Left ventricle myocardium superior (tissue), 1 donor: Measurements from ENCODE around the gene PSAPL1. TPM values are rescaled to one million over a fixed set of nuclear protein-coding genes. Genes with fewer than 3 reads are reported as not detected.

Experiments
- ATAC-seq: fragments of 200-7000 bp; cut with Tn5 transposase; one replicate; pipeline ENCODE4 v1.9.1; 2020; ENCODE audit warnings: mild to moderate bottlenecking, moderate library complexity
- DNase-seq: peaks from one replicate; pipeline ENCODE4 v3.0.0-alpha.2; 2020
- intact Hi-C: fragments of 100-400 bp; cut with micrococcal nuclease; formaldehyde crosslinking; loops from one replicate; pipeline ENCODE4 v1.11.0; 2022
- total RNA-seq: library from RNA; stranded (reverse); fragmentation: NEBNext Ultra II Directional; extraction: Animal tissue kit (Norgen Biotek cat#: 25700); gene quantifications from one replicate; pipeline ENCODE4 v1.2.1, GENCODE V29; 2021
- donor health status: DM: no; HTN: yes; CAD: no; lungs with severe emphysema.

PSAPL1 gene
- total RNA-seq, 1 donor from 2014 or later: not detected

DNA sequence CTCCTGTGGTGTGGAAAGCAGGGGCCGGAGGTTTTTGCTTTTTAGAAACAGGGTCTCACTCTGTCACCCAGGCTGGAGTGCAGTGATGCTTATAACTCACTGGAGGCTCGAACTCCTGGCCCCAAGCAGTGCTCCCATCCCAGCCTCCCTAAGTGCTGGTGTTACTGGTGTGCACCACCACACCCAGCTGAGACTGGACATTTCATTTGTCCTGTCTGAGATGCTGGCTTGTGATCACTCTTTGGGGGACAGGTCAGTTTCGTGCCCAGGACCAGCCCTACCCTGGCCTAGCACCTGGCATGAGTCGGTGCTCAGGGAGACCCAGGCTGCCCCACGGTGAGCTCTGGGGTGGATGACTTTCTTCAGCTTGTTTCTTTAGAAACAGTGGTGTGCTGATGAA is 11.3 kb downstream of the PSAPL1 start:
- intact Hi-C loops: no loop called here
- ATAC-seq (no peak), DNase-seq (no peak)

DNA sequence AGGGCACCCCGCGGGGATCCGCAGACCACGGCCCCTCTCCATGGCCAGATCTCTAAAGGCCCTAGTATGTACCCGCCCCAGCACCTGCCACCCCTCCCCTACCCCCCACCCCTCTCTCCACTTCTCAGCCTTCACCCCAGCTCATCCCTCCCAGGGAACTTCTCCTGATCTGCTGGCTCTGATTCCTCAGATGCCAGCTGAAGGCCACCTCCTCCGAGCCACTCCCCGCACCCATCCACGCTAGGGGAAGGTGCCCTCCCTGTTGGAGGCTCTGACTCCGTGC is 11.9 kb downstream of the PSAPL1 start:
- no peak for DNase-seq
- intact Hi-C loops: no loop called here
- ATAC-seq: no peak

DNA sequence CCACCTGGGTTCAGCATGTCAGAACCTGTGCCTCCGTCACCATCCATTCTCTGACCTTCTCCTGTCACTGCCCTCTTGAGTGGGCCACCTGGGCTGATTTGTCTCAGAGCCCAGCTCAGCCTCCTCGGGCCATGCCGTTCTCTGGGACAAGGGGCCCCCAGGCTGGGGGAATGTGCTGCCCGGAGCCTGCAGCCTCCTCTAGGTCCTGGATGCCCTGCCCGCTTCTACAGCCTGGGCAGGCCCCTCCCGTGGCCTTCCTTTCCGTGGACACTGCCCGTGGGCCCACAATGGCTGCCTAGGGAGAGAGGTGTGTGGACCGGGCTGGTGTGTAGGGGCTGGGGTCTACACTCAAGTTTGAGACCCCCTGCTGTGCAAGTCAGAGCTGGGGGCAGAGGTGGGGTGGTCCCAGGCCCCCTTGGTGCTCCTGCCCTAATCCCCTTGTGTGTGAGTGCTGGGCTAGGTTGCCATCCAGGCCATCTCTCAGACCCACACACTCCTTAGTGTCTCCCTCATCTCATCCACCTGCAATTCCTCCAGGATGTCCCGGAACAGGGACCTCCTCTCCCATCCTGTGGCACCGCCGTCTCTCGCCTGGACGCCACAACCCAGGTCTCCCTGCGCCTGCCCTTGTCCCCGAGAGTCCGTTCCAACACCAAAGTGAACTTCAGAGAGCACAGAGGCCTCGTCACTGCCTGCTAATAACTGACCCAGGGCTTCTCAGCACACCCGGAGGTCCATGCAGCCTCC is 12.4 kb downstream of the PSAPL1 start:
- ATAC-seq (no peak), DNase-seq (no peak)
- intact Hi-C loops: no loop called here

DNA sequence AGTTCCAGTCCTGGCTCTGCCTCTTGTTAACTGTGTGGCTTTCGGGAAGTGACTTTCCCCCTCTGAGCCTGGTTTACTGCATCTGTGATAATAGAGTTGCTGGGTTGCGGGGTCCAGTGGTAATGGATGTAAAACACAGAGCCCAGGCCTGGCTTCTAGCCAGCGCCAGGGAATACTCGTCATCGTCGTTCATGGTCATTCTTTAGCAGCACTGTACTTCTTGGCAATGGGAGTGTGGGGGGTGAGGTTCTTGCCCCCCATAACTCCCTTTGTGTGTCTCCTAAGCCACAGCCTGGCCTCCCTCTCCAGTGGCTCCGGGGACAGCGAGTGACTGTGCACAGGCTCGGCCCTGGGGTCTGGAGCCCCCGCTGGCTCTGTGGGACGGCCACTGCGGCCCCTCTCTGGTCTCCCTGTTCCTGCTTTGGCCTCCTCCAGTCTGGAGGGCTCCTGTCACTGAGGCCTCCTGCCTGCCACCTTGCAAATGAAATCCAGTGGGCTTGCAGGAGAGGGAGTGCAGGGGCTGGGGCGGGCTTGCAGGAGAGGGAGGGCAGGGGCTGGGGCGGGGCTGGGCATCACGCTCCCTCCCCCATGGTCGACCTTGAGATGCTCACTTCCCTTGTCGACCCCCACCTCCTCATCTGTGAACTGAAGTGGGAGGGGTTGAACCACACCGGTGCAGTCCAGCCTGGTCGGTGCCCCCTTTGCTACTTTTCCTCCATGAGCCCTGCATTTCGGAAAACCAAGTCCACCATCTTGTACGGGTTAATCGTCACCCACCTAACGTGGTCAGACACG is 13.2 kb downstream of the PSAPL1 start:
- intact Hi-C loops: no loop called here
- DNase-seq (no peak), ATAC-seq (no peak)

DNA sequence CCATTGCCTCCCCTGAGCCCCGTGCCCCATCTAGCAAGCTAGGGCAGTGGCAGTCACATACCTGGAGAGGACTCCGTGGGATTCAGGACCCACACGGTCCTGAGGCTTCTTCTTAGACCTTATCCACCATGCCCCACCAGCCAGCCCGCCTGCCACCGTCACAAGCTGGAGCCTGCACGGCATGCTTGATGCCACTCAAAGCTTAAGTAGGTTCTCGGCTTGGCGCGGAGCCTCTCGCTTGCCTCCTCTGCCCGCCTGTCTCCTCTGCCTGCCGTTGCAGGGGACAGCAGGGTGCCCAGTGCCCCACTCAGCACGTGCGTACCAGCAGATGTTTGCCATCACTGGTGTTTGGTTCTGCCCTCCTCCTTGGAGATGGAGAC is 14.1 kb downstream of the PSAPL1 start:
- intact Hi-C loops: no loop called here
- DNase-seq (no peak), ATAC-seq (no peak)

DNA sequence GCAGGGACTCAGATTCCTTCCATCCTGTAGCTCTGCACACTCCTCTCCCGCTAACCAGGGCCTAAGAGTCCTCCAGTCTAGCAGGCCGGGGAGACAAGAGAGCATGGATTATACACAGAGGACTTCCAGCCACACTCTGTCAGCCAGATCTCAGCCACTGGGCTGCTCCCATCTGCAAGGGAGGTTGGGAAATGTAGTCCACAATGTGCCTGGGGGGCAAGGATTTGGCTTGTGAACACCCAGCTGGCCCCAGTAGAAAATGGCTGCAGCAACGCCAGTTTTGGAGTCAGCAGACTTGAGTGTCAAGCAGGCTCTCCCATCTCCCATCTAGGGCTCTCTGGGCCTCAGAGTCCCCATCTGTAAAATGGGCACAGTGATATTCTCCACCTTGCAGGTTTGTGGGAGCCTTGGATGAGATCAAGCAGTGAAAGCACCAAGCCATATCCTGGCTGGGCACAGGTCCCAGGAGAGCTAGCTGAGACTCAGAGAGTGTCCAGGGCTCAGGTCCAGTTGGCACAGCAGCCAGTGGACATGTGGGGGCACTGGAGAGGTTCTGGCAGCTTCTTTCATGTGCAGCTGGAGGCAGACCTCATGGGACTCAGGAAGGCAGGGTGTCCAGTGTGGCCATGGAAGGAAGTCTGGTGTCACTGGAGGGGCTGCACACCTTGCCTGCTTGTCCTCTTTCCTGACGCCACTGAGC is 14.6 kb downstream of the PSAPL1 start:
- ATAC-seq (no peak), DNase-seq (no peak)
- intact Hi-C loops: no loop called here

DNA sequence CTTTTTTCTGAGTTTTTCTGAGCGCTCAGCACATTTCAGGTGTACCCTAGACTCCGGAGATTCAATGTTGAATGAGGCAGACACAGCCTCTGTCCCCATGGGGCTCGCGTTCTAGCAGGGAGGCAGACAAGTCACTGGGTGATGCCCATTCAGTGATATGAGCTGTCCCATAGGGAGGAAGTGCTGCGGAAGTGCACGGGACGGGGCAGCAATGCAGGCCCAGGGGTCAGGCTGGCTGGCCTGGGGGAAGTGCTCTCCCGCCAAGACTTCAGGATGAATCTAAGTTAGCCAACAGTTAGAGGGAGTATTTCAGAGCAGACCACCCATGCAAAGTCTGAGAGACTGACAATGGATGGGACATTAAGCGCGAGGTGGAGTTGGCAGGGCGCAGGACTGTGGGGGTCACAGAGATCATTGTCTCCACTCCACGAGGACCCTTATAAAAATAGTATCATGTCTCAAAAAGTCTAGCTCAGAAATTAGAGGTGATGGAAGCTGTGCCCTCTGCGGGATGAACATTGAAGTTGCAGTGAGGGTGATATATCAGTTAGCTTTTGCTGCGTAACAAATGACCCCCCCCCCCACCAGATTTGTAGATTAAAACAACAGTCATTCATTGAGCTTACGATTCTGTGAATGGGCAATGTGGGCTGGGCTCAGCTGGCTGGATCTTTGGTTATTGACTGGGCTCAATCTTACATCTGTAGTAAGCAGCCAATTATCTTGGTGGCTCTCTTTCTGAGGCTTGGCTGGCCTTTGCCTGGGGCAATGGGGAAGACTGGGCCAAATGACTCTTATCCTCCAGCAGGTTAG is 16.4 kb downstream of the PSAPL1 start:
- no peak for DNase-seq
- no peak for ATAC-seq
- intact Hi-C loops: no loop called here

DNA sequence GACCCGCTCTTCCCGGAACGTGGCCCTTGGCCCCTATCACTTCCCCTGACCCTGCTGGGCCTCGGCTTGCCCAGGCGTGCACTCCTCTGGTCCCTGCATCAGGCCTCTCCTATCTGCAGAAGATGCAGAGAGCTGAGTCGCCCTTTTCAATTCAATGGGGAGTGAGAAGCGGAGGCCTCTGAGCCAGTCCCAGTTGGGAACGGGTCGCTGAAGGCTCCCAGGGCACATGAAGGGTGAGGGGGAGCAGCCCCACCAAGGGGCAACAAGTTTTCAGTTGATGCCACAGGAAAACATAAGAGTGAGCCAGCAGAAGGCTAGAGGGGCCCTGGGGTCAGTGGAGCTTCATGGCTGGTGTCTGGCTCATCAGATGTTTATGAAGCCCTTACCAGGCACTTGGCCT is 17.1 kb downstream of the PSAPL1 start:
- DNase-seq (no peak), ATAC-seq (no peak)
- intact Hi-C loops: no loop called here

DNA sequence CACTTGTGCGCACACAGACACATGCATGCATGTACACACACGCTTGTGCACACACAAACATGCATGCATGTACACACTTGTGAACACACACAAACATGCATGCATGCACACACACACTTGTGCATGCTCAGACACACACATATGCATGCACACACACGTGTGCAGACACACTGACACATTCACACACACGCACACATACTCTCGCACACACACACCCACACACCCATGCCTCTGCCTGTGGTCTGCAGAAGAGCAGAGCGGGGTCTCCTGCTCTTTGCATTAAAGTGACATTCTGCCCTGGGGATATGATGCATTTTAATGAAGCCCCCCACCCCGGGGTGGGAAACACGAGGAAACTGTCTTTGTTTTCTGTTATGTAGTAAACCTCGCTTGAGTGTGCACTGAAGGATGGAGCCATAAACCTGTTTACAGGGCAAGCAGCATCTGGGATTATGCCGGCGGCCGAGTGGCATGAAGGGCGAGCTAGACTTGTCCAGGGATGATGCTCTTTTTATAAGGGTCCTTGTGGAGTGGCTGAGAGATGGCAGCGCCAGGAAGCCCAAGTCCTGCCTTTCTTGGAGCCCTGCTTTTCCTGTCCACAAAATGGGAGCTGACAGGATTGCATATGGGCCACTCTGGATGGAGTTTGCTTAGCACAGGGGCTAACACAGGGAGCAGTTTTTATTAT is 17.8 kb downstream of the PSAPL1 start:
- intact Hi-C loops: no loop called here
- DNase-seq (no peak), ATAC-seq (no peak)

DNA sequence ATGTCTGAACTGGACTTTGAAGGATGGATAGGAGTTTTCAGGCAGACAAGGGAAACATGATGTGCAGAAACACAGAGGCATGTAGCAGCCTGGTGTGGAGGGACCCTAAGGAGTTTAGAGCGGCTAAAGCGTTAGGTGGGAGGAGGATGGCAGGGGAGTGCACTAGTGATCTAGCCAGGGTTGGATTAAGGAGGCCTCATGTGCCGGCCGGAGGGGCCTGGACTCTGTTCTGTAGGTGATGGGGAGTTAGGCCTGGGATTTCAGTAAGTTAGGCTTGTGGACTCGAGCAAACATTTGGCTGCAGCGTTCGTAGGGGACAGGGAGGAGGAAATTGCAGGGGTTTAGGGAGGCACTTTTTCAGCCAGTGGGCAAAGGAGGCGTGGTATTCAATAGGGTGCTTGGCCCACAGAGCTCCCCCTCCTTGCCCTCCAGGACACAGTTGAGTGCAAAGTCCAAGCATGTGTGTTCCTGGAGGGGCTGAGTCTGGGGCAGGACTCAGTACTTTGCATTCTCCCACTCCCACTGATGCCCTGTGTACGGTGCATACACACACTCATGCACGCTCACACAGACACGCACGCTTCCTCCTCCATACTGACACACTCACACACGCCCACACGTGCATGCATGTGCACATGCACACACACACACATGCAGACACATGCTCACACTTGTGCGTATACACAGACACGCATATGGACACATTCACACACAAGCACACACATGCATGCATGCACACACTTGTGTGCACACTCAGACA is 18.6 kb downstream of the PSAPL1 start:
- DNase-seq (no peak), ATAC-seq (no peak)
- intact Hi-C loops: no loop called here

DNA sequence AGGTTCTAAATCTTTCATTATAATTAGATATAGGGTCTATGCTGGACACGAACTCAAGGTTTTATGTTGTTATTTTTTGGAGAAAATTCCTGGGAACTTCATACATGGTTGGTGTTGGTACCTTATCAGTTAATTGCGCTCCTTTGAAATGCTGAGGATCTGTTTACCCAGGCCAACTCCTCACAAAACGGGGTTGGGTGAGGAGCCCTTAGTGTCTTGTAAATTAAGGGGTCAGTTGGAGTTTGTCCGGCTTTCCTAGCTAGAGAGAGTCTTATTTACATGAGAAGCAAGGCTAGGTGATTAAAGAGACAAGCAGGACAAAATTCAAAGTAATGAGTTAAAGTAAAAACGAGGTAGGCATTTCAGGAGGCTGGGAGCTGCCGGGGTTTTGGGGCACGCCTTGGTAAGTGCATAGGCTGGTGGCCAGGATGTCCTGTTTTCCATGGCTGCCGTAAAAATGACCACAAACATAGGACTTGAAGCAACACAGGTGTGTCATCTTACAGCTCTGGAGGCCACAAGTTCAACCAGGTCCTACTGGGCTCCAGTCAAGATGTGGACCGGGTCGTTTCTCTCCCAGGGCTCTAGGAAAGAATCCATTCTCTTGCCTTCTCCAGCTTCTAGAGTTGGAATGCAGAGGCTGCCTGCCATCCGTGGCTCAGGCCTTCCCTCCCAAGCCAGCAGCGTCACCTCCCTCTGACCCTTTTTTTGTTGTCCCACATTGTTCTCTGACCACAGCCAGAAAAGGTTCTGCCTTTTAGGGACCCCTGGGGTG is 19.8 kb downstream of the PSAPL1 start:
- DNase-seq: no peak
- no peak for ATAC-seq
- intact Hi-C loops: no loop called here

DNA sequence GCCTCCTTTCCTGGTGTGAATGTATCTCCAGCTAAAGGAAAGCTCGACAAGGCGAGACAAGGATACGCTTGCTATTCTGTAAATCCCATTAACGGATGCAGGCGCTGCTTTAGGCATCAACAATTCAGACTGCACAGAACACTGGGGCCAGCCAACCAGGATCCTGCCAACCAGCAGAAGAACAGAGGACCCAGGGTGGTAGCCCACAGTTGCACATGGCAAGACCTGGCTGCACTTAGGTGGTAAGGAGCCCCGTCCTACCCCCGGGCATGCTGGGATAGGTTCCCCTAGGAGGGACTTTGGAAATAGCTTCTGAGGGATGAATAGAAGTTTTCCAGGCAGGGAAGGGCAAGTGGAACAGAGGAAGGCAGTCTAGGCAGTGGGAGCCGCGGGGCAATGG is 20.7 kb downstream of the PSAPL1 start:
- DNase-seq (peak; percentile 10), ATAC-seq (no peak)
- intact Hi-C loops: no loop called here

DNA sequence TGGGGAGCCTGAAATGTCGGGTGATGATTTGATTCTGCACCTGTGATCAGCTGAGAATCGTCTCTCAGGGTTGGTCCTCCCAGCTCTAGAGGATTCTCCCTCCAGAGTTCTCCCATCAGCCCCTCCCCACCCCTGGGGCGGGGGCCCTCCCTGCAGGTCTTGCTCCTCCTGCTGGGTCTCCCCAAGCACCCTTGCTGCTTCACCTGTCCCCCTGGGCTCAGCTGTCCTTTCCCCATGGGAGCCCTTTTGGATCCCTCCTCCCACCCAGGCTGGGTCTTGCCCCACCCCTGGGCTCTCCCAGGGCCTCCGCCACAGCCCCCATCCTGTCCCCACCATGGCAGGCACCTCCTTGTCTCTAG is 22.2 kb downstream of the PSAPL1 start:
- no peak for DNase-seq
- no peak for ATAC-seq

DNA sequence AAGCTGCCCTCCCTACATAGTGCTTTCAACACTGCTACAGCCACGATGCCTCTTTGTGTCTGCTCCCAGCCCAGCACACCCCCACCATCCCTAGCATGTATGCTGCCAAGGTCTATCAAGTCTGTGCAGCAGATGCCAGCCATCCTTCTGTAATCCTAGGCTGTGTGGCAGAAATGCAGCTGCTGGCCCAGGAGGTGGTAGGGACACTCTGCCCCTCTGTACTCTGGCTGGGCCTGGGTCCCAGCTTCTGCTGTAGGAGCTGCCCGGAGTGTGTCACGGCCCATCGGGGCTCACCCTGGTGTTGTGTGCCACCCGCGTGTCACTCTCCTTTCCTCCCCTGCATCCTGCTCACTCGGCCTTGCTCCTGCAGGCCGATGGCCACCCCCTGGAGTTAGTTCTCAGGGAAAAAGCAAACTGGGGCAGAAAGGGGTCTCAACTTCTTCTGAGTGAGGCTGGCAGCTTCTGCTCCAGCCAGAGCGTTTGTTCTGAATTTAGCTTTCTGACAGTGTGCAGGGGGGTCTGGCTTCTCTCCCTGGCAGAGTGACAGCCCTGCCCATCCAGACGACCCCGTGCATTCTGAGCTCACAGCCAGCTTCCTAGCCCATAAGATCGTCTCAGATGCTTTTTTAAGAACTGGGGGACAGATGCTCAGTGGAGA is 22.7 kb downstream of the PSAPL1 start:
- no peak for DNase-seq
- intact Hi-C loops: no loop called here
- ATAC-seq: peak; percentile 55

More for the DNA sequence above, 22.2 kb downstream of the PSAPL1 start:
- intact Hi-C loops: no loop called here

DNA sequence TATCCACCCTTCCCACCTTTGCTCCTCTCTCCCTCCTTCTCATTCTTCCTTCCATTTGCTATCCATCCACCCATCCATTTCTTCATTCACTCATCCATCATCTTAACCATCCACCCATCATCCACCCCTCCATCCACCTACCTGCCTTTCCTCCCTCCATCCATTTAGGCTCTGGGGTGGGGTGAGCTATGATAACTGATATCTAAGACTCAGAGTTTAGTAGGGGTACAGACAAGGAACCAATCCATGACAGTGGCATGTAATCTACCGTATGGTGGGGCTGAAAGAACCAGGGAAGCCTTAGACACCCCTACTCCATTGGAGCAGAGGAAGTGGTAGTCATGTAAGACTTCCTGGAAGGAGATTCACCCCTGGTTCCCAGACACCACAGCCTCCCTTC is 23.2 kb downstream of the PSAPL1 start:
- DNase-seq (no peak), ATAC-seq (no peak)
- intact Hi-C loops: no loop called here

DNA sequence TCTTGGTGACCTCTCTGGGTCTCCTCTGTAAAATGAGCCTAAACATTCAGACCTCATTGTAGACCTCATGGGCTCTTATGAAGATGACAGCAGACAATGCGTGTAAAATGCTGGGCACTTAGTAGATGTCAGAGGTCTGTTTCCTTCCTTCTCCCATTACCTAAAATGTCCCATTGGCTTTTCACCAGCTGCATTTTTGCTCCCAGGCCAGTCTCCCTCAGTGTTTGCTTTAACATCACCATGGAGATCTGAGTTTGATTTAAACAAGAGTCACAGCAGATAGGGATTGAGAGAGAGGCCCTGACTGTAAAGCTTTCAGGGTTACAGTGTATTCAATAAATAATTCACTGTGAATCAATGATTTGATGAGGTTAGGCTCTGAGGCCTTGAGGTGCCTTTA is 24.3 kb downstream of the PSAPL1 start:
- ATAC-seq: no peak
- intact Hi-C loops: no loop called here
- no peak for DNase-seq

DNA sequence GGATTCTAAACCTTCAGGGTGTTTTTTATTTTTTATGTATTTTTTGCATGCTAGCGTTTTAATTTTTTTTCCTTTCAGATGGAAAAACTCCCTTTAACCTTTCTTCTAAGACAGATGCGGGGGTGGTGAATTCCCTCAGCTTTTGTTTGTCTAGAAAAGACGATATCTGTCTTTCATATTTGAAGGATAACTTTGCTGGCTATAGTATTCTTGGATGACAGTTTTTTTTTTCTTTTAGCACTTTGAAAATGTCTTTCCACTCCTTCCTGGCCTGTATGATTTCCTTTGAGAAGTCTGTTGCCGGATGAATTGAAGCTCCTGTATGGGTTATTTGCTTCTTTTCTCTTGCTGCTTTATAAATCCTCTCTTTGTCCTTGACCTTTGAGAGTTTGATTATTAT is 26.6 kb downstream of the PSAPL1 start:
- DNase-seq: no peak
- intact Hi-C loops: no loop called here
- no peak for ATAC-seq
